Hepatocyte (in vitro differentiated cells): ENCODE data around the gene C19orf33.

Source experiments
- EZH2 ChIP-seq: fragments of 200-600 bp; sonication (generic); IDR thresholded peaks from 2 replicates; pipeline ENCODE4 v1.6.1; 2016; ENCODE audit warnings: antibody characterized with exemption, mild to moderate bottlenecking, borderline replicate concordance
- EZH2phosphoT487 ChIP-seq: fragments of 200-600 bp; sonication (generic); IDR thresholded peaks from one replicate; pipeline ENCODE4 v1.6.1; 2018; ENCODE audit warnings: antibody characterized with exemption, mild to moderate bottlenecking, low read depth, moderate library complexity; ENCODE audit not compliant: unreplicated experiment, severe bottlenecking
- TF ChIP-seq, protein P1 (sequence below): fragments of 200-600 bp; sonication (generic); IDR thresholded peaks from 2 replicates; pipeline ENCODE4 v1.5.1; 2016; ENCODE audit warnings: antibody characterized with exemption, mild to moderate bottlenecking; ENCODE audit not compliant: poor library complexity

DNA sequence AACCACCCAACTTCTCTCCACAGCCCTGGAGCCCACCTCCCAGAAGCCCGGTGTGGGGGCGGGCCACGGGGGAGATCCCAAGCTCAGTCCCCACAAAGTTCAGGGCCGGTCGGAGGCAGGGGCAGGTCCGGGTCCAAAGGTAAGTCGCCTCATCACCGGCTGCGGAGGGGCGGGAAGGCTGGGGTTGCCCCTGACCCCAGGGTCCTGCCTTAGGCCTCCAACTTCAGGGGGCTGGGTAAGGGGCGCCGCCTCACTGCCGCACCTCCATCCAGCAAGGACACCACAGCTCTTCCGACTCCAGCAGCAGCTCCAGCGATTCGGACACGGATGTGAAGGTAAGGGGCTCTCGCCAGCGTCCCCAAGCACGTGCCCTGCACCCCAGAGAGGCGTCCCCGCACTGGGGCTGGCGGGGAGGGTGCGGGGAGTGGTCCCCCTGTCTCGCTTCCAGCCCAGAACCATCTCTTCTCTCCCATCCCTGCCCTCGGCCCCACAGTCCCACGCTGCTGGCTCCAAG lies 358 bp downstream of the C19orf33 start:
- TF ChIP-seq, protein P1, sequence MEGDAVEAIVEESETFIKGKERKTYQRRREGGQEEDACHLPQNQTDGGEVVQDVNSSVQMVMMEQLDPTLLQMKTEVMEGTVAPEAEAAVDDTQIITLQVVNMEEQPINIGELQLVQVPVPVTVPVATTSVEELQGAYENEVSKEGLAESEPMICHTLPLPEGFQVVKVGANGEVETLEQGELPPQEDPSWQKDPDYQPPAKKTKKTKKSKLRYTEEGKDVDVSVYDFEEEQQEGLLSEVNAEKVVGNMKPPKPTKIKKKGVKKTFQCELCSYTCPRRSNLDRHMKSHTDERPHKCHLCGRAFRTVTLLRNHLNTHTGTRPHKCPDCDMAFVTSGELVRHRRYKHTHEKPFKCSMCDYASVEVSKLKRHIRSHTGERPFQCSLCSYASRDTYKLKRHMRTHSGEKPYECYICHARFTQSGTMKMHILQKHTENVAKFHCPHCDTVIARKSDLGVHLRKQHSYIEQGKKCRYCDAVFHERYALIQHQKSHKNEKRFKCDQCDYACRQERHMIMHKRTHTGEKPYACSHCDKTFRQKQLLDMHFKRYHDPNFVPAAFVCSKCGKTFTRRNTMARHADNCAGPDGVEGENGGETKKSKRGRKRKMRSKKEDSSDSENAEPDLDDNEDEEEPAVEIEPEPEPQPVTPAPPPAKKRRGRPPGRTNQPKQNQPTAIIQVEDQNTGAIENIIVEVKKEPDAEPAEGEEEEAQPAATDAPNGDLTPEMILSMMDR, result no peak
- no peak for TF ChIP-seq EZH2phosphoT487
- TF ChIP-seq EZH2, result no peak
